Osteocyte (in vitro differentiated cells): ENCODE results near the gene CSF1. TPM values are rescaled to one million over a fixed set of nuclear protein-coding genes. Genes with fewer than 3 reads are reported as not detected.
"Not testable (repeated sequence)": the region's sequence is repeated elsewhere in the genome, so short reads cannot be mapped to it uniquely, and the experiment has no call there.

ENCODE experiments used
- DNase-seq: peaks from one replicate; pipeline ENCODE4 v3.0.0; 2021; ENCODE audit warnings: mixed read lengths; ENCODE audit not compliant: unreplicated experiment; ENCODE audit errors: extremely low spot score
- H3K27ac Mint-ChIP-seq: one replicate; pipeline ENCODE4 v1.8.0; 2021; ENCODE audit warnings: mild to moderate bottlenecking, mixed read lengths; ENCODE audit not compliant: unreplicated experiment
- H3K27me3 Mint-ChIP-seq: one replicate; pipeline ENCODE4 v1.8.0; 2021; ENCODE audit warnings: mixed read lengths; ENCODE audit not compliant: unreplicated experiment
- H3K36me3 Mint-ChIP-seq: one replicate; pipeline ENCODE4 v1.8.0; 2021; ENCODE audit warnings: mixed read lengths; ENCODE audit not compliant: unreplicated experiment
- H3K4me1 Mint-ChIP-seq: one replicate; pipeline ENCODE4 v1.8.0; 2021; ENCODE audit warnings: mixed read lengths; ENCODE audit not compliant: unreplicated experiment
- H3K4me3 Mint-ChIP-seq: one replicate; pipeline ENCODE4 v1.8.0; 2021; ENCODE audit warnings: mild to moderate bottlenecking, moderate library complexity, mixed read lengths; ENCODE audit not compliant: unreplicated experiment
- H3K9me3 Mint-ChIP-seq: one replicate; pipeline ENCODE4 v1.8.0; 2021; ENCODE audit warnings: mixed read lengths; ENCODE audit not compliant: unreplicated experiment
- total RNA-seq: library from RNA; stranded (reverse); gene quantifications from 2 replicates; pipeline ENCODE4 v1.2.1, GENCODE V29; 2021
- TF ChIP-seq, protein P1 (sequence below): fragments of 200-600 bp; sonication (generic); IDR thresholded peaks from 2 replicates; pipeline ENCODE4 v1.5.0; 2021; ENCODE audit warnings: antibody characterized with exemption, mild to moderate bottlenecking, moderate library complexity

Gene CSF1
- total RNA-seq, 1 donor from 2014 or later: 27.9 TPM

DNA sequence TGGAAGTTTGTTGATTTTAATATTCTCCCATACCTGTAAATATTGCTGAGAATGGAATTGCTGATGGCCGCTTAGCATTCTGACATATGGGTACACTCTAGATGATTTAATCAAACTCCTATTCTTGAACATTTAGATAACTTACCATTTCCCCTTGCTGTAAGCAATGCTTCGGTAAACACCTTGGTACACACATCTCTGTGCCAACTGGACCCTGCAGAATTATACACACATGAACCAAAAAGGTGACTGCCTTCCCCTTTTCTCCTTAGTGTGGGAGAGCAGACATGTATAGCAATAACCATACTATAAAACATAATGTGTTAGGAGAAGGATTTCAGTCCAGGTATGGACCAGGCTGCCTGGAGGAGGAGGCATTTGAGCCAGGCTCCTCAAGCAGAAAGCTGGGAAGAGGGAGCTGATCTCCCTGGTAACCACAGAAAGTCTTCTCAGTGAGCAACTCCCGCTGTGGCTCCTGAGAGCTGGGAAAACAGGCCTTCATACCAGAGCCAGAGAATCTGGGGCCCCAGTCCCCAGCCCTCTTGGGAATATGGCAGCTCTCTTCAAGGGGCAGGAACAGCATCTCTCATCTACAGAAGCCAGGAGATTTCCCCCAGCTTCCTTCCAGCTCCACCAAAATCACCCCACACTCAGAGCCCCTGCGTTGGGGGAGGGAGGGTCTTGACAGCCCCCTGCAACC lies 33.9 kb upstream of the CSF1 start:
- H3K9me3 Mint-ChIP-seq: no peaks in the 10 kb centered on the region
- H3K4me1 Mint-ChIP-seq: peaks cover 85% of the 10 kb centered on the region
- H3K4me3 Mint-ChIP-seq: peak overlapping the region; percentile 18
- no peak for DNase-seq
- H3K27me3 Mint-ChIP-seq: no peaks in the 10 kb centered on the region
- no peaks in the 10 kb centered on the region for H3K36me3 Mint-ChIP-seq
- H3K27ac Mint-ChIP-seq: peak overlapping the region; percentile 96
- TF ChIP-seq, protein P1, sequence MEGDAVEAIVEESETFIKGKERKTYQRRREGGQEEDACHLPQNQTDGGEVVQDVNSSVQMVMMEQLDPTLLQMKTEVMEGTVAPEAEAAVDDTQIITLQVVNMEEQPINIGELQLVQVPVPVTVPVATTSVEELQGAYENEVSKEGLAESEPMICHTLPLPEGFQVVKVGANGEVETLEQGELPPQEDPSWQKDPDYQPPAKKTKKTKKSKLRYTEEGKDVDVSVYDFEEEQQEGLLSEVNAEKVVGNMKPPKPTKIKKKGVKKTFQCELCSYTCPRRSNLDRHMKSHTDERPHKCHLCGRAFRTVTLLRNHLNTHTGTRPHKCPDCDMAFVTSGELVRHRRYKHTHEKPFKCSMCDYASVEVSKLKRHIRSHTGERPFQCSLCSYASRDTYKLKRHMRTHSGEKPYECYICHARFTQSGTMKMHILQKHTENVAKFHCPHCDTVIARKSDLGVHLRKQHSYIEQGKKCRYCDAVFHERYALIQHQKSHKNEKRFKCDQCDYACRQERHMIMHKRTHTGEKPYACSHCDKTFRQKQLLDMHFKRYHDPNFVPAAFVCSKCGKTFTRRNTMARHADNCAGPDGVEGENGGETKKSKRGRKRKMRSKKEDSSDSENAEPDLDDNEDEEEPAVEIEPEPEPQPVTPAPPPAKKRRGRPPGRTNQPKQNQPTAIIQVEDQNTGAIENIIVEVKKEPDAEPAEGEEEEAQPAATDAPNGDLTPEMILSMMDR: no peak

DNA sequence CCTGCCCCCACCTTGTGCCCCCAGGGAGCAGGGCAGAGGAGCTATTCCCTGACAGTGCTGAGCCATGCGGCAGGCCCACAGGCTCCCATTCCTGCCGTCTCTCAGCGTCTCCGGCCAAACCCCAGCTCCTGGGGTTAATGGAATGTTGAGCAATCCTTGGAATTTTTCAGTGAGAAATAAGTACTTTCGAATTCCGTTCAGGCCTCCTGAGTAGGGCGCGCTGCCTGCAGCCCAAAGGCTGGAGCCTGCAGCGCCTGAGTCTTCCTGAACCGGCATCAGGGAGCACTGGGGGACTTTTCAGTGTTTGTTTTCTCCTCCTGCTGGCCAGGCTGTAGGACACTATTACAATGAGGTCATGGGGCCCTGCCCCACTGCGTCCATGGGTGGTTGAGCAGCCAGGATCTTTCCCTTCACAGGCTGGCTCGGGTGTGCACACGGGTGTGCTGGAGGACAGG lies 33.3 kb upstream of the CSF1 start:
- H3K9me3 Mint-ChIP-seq: no peaks in the 10 kb centered on the region
- TF ChIP-seq, protein P1: peak; percentile 36
- H3K27ac Mint-ChIP-seq: peak overlapping the region; percentile 96
- peaks cover 83% of the 10 kb centered on the region for H3K4me1 Mint-ChIP-seq
- no peaks in the 10 kb centered on the region for H3K27me3 Mint-ChIP-seq
- DNase-seq: peak; percentile 91
- H3K4me3 Mint-ChIP-seq: peak overlapping the region; percentile 18
- H3K36me3 Mint-ChIP-seq: no peaks in the 10 kb centered on the region

DNA sequence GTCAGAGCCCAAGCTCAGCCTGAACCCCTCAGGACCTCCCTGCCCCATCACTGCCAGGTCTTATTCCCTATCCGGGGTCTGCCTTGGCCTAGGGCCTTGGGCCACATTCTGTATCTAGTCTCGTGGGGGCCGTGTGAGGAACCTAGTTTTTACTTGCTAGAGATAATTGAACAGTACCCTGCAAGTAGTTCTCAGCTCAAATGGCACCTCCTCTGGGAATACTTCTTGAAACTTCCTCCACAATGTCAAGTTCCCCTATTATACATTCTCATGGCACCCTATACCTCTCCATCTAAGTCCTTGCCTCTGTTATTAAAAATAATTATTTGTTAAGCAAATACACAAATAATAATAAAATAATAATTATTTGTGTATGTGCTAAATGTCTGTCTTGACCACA lies 32.9 kb upstream of the CSF1 start:
- peak overlapping the region; percentile 96 for H3K27ac Mint-ChIP-seq
- no peaks in the 10 kb centered on the region for H3K9me3 Mint-ChIP-seq
- no peaks in the 10 kb centered on the region for H3K27me3 Mint-ChIP-seq
- H3K4me1 Mint-ChIP-seq: peaks cover 79% of the 10 kb centered on the region
- TF ChIP-seq, protein P1: no peak
- H3K36me3 Mint-ChIP-seq: no peaks in the 10 kb centered on the region
- no peak for DNase-seq
- peak overlapping the region; percentile 10 for H3K4me3 Mint-ChIP-seq

DNA sequence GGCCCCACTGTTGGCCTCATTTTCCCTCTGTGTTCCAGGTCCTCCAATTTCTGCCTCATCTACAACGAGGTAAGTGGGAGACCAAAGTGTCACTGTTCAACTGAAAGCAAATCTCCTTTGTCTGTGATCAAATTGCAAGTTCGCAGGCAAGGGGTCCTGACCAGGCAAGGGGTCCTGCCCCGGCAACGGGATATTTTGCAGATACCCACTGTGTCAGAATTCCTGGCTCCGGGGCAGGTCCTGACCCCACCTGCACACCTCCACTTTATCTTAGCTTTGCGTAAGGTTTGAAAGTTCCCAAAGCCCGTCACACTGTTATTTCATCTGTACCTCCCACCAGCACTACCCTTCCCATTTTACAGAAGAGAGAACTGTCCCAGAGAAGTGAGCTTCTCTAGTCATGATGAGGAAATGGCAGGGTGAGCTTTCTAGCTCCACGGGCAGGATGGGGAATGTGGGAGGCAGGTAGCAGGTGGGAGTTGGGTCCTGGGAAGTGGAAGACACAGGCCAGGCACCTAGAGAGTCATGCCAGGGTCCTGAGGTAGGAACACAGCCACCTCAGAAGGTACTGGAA lies 32.0 kb upstream of the CSF1 start:
- Mint-ChIP-seq H3K27ac (peak overlapping the region; percentile 11), H3K9me3 (no peaks in the 10 kb centered on the region), H3K36me3 (no peaks in the 10 kb centered on the region), H3K4me3 (no peak overlapping the region), H3K4me1 (peaks cover 71% of the 10 kb centered on the region), H3K27me3 (no peaks in the 10 kb centered on the region)
- DNase-seq: no peak
- TF ChIP-seq, protein P1: no peak

DNA sequence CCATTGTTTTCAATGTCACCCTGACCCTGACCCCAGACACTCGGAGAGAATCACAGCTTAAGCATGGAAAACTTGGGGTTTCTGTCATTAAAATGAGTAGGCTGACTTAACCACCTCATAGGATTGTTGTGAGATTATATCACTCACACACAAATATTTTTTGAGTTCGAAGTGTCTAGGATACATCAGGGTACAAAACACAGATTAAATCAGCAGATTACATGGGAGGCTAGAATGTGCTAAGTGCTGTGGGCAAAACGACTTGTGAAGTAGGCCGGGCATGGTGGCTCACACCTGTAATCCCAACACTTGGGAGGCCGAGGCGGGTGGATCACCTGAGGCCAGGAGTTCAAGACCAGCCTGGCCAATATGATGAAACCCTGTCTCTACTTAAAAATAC lies 31.3 kb upstream of the CSF1 start:
- H3K27ac Mint-ChIP-seq, H3K9me3 Mint-ChIP-seq, DNase-seq, H3K36me3 Mint-ChIP-seq, H3K27me3 Mint-ChIP-seq, H3K4me3 Mint-ChIP-seq: not testable (repeated sequence)
- H3K4me1 Mint-ChIP-seq: peaks cover 63% of the 10 kb centered on the region
